Measurements from ENCODE around the gene MRPS25.
"Not testable (repeated sequence)": the region's sequence is repeated elsewhere in the genome, so short reads cannot be mapped to it uniquely, and the experiment has no call there.

Gene MRPS25

DNA sequence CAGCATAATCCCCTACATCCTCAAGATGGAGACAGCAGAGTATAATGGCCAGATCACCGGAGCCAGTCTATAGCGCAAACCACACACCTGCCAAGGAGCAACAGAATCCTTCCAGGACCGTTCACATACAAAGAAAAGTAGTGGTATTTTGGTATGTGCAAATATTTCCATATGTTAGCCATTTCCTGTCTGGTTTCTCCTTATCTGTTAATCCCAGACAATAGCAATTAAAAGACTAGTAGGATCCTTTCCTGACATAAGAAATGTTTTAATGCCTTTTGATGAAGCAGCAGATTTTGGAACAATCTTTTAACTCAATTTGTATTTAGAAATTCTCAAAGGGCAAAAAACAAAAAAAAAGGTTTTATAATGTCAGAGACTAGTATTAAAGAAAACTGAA lies 22.2 kb downstream of the MRPS25 start:
- FAIRE-seq: no peak

DNA sequence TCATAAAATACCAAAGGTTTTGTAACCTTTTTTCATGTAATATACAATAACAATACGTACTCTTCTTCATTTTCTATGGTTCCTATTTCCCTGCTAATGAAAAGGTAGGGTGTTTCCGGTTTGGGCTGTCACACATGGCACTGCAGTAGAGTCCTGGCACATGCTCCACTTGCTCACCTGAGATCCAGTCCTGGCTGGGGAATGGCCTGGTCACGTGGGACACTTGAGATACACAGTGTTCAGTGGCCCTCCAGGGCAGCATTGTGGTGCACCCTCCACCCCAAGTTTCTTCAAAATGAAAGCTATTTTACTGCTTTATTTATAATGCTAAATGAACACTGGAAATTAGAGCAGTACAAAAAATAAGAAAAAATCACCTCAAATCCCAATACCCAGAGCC lies 23.2 kb downstream of the MRPS25 start:
- FAIRE-seq: no peak

DNA sequence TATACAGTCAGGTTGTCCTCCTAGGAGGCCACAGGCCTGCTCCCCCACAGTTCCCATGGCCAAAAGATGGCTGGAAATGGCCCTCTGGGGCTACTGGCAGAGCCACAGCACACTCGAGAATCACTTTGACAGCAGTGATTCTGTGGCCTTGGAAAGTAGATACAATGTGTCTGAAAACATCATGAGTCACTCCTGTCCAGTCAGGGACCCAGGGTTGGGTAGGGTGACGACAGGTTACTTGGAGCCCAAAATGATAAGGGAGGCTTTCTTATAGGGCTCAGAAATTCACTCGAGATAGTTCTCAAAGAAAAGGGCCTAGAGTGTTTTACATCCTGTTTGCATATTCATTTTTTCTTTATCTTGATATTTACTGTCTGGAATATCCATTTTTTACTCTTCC lies 24.3 kb downstream of the MRPS25 start:
- FAIRE-seq: no peak

DNA sequence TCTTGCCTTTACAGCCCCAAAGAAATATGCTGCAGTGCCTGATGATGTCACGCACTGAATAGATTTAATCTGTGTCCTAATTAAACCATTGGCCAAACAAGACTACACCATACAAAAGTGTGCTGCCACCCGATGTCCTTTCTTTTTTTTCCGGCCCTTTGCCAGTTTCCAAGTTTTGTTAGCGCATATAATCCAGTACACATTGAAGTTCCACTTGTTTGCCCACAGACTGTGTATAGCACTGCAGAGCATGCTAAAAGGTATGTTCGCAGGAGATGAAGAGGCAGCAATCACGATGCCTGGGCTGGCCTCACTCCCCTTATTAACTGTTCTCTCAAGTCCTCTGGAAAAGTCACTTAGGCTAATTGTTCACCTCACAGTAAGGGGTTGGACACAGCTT lies 26.8 kb downstream of the MRPS25 start:
- FAIRE-seq: no peak

GRCh38 chr3:15033103-15033502 lies 32.0 kb downstream of the MRPS25 start:
- FAIRE-seq: no peak

- no peak for FAIRE-seq
These were observed 32.5 kb downstream of the MRPS25 start for GRCh38 chr3:15032650-15033049.

GRCh38 chr3:15029625-15030024 lies 35.5 kb downstream of the MRPS25 start:
- FAIRE-seq: no peak

GRCh38 chr3:15023719-15024118 lies 41.4 kb downstream of the MRPS25 start:
- FAIRE-seq: no peak

- no peak for FAIRE-seq
These were observed 41.9 kb downstream of the MRPS25 start for GRCh38 chr3:15023249-15023648.

- FAIRE-seq: no peak
These were observed 47.9 kb downstream of the MRPS25 start for GRCh38 chr3:15017191-15017590.

GRCh38 chr3:15015456-15015855 lies 49.7 kb downstream of the MRPS25 start:
- FAIRE-seq: no peak

GRCh38 chr3:15014606-15015328 lies 50.3 kb downstream of the MRPS25 start:
- FAIRE-seq: no peak

GRCh38 chr3:15011174-15011573 lies 53.9 kb downstream of the MRPS25 start:
- FAIRE-seq: no peak

- FAIRE-seq: no peak
These were observed 54.5 kb downstream of the MRPS25 start for GRCh38 chr3:15010664-15011063.

- FAIRE-seq: no peak
These were observed 55.9 kb downstream of the MRPS25 start for GRCh38 chr3:15009167-15009566.

DNA sequence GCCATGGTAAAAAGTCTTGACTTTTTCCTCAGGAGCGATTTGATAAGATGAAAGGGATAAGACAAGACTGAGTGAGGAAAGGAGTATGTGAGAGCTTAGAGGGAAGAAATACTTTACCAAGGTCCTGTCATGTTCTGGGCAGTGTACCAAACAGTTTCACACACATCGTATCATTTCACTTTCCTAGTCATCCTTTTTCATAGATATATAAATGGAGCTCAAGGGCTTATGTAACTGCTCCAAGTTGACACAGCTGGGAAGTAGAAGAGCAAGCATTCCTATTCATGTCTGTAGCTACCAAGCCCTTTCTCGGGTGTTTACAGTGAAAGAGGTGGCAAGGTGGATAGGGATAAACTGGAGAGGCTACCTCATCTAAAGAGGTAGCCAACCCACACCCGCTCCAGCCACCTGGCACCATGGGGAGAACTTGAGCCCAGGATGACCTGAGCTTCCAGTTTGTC lies 57.4 kb downstream of the MRPS25 start:
- no peak for FAIRE-seq

GRCh38 chr3:14999182-14999581 lies 65.9 kb downstream of the MRPS25 start:
- FAIRE-seq: not testable (repeated sequence)
